Measurements from ENCODE around the gene IFNGR1.

- TF ChIP-seq ZNF142 (CRISPR knock-in tag; IDR thresholded peaks at IDR 0.05), result no peak
- TF ChIP-seq ZC3H13 (CRISPR knock-in tag; IDR thresholded peaks at IDR 0.05), result no peak
- no peak for TF ChIP-seq ZNF770 (CRISPR knock-in tag; IDR thresholded peaks at IDR 0.05)
- no peak for TF ChIP-seq BCL3 (CRISPR knock-in tag; IDR thresholded peaks at IDR 0.05)
- TF ChIP-seq REST (IDR thresholded peaks at IDR 0.05; ENCODE audit: borderline replicate concordance in 1 of 2, low read depth in 1 of 2, low read length in 2 of 2), result no peak
- no peak for TF ChIP-seq EZH2 (conservative IDR thresholded peaks at IDR 0.05; ENCODE audit: low read depth, low read length)
- no peak for TF ChIP-seq SRF (IDR thresholded peaks at IDR 0.05; ENCODE audit: low read depth, low read length)
Observed at GRCh38 chr6:137233911-137234863, 15.0 kb upstream of the IFNGR1 start.

All from HepG2 (cell line).